ENCODE measurements around the gene TLE2.
"Not testable (repeated sequence)": the region's sequence is repeated elsewhere in the genome, so short reads cannot be mapped to it uniquely, and the experiment has no call there.

TLE2 gene

DNA sequence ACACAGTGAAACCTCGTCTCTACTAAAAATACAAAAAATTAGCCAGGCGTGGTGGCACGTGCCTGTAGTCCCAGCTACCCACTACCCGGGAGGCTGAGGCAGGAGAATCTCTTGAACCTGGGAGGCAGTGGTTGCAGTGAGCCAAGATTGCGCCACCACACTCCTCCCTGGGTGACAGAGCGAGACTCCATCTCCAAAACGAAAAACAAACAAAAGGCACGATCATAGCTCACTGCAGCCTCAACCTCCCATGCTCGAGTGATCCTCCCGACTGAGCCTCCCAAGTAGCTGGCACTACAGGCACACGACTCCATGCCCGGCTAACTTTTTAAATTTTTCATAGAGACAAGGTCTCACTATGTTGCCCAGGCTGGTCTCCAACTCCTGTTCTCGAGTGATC is 17.0 kb downstream of the TLE2 start:
- not testable (repeated sequence) for DNase-seq

DNA sequence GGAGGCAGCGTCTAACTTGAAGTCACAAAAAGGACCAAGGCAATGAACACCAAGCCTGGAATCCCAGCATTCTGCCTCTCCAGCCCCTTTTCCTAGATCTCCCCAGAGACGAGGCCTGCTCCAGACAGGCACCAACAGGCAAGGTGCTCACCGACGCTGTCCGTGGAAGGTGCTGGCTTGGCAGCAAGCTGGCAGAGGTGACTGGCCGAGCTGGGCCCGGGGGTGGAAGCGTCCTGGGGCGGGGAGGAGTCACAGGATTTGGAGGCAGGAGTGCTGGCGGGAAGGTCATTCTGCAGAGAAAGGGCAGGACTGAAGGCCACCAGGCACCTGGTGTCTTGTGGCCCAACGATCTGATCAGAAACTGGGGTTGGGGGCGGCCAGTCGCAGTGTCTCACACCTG is 18.2 kb downstream of the TLE2 start:
- no peak for DNase-seq

DNA sequence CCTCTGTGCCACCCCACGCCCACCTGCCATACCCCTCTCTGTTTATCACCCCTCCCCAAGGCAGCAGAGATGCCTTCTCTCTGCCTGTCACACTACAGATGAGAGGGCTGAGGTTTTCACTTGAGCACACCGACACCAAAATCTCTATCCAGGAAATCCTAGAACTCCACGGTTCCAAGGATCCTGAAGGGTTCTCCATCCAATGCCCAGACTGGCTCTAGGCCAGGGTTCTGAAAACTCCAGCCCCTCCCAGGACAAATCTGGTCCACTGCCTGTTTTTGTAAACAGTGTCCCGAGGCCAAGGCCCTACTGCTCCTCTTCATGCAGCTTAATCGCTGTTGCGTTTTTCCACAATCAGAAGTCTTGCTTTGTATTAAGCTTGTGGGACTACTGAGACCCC is 20.1 kb downstream of the TLE2 start:
- DNase-seq, result no peak

DNA sequence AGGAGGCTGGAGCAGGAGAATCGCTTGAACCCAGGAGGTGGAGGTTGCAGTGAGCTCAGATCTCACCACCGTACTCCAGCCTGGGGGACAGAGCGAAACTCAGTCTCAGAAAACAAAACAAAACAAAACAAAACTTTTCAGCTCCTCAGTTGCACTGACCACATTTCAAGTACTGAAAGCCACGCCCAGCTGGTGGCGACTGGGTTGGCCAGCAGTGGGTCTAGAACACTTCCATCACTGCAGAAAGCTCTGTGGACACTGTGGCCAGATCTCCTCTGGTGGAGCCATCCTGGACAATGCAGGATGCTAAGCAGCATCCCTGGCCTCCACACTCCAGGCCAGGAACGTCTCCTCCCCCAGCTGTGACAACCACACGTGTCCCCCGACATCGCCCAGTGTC is 21.1 kb downstream of the TLE2 start:
- no peak for DNase-seq

DNA sequence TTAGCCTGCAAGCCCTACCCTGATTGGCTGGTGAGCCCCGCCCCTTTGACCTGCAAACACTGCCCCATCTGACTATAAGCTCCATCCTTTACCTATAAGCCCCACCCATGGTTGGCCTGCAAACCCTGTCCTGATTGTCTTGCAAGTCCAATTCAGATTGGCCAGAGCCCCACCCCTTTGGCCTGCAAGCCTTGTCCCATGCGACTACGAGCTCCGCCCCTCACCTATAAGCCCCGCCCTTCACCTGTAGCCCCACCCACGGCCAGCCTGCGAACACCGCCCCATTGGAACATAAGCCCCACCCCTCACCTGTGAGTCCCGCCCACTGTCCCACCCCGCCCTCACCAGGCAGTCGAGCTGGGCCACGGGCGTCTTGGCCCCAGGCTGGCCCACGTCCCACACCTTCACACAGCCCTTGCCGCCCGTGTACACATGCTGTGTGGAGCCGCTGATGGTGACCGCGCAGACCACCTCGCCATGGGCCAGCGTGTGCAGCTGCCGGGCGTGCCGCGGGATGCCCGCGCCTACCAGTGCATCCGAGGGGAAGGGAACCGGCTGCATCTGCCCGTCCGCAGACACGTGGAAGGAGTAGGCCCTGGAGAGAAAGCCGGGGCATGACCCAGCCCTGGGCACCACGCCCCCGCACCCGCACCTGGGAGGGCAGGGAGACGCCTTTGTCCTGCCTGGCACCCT is 22.9 kb downstream of the TLE2 start:
- DNase-seq, result peak; percentile 22

DNA sequence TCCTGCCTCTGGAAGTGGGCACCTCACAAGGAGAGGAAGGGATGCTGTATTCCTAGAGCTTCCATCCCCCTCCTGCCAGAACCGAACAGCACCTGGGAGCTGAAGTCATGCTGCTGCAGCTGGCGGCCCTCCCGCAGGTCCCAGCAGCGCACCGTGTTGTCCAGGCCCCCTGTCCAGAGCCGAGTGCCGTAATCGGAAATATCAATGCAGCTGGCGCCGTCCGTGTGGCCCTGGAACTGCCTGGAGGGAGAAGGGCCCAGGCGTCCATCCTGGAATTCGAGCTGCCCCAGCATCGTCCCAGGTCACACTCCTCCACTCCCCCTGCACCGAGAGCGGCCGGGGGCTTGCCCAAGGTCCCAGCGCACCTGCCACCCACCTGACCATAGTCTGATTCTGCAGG is 23.7 kb downstream of the TLE2 start:
- DNase-seq, result no peak

DNA sequence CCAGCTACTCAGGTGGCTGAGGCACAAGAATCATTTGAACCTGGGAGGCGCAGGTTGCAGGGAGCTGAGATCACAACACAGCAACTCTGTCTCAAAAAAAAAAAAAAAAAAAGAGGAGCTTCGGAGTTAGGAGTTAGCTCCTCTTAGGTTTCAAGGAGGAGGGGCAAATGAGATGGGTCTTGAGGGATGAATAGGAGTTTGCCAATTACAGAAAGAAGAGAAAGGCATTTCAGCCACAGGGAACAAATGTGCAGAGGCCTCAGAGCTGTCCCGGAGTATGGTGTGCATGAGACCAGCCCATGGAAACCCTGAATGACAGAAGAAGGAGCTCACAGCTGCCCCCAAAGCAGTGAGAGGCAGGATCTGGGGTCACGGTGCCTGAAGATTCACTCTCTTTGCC is 24.6 kb downstream of the TLE2 start:
- no peak for DNase-seq

DNA sequence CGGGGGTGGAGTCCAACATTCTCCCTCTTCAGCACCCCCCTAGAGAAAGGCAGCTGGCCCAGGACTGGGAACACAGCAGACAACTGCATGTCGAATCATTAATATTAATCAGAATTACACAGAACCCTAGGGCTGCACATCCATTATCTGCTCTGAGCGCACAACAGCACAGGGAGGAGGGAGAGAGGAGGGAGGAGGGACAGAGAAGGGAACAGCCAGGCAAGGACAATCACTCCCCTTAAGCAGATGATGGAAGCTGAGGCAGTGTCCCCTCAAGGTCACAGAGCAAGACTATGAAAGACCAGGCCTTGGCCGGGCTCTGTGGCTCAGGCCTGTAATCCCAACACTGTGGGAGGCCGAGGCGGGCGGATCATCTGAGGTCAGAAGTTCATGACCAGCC is 26.0 kb downstream of the TLE2 start:
- no peak for DNase-seq

DNA sequence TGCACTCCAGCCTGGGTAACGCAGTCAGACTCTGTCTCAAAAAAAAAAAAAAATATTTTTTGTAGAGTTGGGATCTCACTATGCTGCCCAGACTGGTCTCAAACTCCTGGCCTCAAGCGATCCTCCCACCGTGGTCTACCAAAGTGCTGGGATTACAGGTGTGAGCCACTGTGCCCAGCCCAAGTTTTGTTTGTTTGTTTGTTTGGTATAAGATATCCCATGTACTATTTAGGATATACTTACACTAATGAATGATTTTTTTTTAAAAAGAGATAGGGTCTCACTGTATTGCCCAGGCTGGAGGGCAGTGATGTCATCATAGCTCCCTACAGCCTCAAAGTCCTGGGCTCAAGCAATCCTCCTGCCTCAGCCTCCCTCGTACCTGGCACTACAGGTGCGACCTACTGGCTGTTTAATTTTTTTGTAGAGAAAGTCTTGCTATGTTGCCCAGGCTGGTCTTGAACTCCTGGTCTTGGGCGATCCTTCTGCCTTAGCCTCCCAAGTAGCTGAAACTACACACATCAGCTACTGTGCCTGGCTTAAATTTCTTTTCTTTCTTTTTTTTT is 27.8 kb downstream of the TLE2 start:
- no peak for DNase-seq

DNA sequence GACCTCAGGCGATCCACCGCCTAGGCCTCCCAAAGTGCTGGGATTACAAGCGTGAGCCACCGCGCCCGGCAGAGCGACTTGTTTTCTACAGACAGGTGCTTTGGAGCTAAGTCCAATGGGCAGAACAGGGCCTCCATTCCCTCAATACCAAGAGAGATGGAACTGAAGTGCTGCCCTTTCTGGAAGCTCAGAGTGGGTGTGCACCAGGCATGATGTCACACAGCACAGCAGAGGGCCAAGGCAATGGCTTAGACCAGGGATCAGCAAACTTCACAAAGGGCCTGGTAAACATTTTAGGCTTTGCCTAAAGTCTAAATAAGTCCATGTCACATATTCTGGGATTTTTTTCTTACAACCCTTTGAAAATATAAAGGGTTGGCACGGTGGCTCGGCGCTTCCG is 30.4 kb downstream of the TLE2 start:
- DNase-seq, result no peak

DNA sequence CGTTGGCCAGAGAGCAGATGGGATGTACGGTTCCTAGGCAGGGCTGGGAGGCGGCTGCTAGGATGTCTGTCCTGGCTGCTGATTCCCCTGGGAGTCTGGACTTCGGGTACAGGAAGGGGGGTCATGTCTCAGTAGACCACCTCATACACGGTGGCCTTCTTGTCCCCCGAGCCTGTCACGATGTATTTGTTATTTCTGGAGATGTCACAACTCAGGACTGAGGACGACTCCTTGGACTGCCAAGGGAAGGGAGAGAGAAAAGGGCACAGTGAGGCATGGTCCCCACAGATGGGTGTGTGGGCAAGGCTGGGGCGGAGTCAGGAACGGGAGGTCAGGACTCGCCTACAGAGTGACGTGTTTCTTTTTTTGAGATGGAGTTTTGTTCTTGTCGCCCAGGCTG is 31.4 kb downstream of the TLE2 start:
- no peak for DNase-seq

DNA sequence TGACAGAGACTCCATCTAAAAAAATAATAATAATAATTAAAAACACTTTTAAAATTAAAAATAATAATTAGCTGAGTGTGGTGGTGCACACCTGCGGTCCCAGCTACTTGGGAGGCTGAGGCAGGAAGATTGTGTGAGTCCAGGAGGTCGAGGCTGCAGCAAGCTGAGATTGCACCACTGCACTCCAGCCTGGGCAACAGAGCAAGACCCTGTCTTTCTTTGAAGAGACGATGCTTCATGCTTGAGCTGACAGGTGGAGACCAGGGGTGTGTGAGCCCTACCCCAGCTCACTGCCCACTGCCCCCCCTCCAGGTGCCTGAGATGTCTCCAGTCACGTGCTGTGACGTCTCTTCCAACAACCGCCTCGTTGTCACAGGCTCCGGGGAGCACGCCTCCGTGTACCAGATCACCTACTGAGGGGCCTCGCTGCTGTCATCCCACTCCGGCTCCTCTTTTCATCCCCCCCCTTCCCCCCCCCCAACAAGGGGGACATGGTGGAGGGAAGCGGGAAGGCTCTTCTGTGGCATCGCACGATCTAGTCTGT is 34.4 kb downstream of the TLE2 start:
- DNase-seq, result no peak

DNA sequence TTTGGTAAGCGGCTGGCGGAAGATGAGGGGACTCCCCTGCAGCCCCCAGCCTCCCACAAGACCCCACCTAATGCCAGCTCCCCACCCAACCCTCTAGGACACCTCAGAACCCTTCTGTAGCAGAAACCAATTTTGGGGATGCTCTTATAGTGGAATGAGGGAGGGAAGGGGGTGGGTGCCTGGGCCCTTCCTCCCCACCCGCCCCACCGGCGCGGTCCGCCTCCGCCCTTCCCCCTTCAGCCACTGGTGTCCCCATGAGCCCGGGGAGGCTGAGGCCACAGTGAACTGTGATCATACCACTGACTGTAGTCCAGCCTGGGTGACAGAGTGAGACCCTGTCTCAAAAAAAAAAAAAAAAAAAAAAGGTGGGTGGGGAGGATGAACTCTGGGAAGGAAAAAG is 35.5 kb downstream of the TLE2 start:
- no peak for DNase-seq

DNA sequence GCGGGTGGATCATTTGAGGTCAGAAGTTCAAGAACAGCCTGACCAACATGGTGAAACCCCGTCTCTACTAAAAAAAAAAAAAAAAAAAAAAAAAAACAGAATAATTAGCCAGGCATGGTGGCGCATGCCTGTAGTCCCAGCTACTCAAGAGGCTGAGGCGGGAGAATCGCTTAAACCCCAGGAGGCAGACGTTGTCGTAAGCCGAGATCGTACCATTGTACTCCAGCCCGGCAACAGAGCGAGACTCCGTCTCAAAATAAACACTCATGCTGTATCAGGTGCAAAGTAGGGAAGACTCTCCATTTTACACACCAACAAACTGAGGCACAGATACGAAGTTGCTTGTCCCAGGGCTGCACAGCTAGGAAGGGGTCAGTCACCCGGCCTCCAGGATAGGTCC is 36.1 kb downstream of the TLE2 start:
- DNase-seq, result no peak

DNA sequence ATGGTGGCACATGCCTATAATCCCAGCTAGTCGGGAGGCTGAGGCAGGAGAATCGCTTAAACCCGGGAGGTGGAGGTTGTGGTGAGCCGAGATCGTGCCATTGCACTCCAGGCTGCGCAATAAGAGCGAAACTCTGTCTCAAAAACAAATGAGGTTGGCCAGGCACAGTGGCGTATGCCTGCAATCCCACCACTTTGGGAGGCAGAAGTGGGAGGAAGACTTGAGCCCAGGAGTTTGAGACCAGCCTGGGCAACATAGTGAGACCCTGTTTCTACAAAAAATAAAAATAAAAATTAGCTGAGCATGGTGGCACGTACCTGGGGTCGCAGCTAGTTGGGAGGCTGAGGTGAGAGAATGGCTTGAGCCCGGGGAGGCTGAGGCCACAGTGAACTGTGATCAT is 36.7 kb downstream of the TLE2 start:
- DNase-seq, result not testable (repeated sequence)

DNA sequence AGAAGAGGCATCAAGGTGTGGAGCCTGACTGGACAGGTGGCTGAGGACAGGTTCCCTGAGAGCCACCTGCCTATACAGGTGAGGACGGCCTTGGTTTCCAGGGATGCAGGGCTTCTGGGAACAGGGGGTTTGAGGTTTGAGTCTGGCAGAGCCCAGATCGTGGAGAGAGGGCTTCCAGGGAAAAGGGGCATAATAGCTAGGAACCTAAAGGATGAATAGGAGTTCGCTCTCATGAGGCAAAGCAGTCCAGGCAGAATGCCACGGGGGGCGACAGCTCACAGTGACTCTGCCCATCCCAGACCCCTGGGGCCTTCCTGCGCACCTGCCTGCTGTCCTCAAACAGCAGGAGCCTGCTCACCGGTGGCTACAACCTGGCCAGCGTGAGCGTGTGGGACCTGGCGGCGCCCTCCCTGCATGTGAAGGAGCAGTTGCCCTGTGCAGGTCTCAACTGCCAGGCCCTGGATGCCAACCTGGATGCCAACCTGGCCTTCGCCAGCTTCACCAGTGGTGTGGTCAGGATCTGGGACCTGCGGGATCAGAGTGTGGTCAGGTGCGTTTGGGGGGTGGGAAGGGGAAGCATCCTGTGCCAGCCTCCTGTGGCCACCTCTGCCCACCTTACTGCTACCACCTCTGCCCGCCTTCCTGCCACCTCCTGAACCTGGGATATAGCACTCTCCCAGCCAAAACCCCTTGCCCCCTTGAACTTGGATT is 39.7 kb downstream of the TLE2 start:
- DNase-seq, result no peak

DNA sequence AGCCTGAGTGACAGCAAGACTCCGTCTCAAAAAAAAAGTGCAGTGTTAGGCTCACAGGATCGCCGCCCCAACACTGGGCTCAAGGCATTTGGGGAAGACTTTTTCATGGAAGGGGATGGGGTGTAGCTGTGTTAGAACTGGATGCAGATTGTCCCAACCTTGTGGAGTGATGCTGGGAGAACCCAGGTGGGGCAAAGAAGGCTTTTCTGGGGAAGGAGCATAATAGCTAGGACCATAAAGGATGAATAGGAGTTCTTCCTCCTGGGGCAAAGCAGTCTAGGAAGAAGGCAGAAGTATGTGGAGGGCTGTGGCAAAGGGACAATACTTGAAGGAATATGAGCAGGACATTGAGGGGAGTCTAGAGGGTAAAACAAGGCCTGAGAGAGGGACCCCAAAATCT is 40.5 kb downstream of the TLE2 start:
- DNase-seq, result no peak

DNA sequence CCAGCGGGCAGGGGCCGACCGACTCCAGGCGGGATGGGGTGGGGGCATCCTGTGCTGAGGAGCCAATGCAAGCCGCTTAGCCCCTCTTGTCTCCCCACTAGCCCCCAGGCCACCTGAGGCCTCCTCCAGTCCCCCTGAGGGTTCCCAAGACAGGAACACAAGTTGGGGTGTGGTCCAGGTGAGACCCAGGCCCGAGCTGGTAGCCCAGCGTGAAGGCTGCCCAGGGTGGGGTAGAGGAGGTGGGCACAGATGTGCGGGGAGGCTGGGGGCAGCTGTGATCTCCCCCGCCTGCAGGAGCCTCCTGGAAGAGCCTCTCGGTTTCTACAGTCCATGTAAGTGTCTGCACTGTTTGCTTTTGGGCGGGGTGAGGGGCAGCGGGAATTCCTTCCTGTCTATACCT is 41.3 kb downstream of the TLE2 start:
- no peak for DNase-seq

DNA sequence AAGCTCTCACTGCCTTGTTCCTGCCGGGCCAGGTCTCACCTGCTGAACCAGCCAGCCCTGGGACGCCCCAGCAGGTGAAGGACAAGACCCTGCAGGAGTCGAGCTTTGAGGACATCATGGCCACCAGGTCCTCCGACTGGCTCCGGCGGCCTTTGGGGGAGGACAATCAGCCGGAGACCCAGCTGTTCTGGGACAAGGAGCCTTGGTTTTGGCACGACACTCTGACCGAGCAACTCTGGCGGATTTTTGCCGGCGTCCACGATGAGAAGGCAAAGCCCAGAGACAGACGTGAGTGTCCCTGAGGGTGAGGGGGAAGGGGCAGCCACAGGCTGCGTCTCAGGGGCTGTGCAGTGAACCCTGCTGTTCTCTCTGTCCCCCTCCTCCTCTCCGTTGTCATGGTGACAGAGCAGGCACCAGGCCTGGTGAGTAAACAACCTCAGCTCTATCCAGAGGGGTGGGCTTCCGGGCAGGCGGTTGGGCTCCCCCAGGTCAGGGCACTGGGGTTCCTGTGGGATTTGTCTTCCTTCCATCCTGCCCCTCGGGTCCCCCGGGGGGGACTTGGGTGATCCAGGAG is 42.0 kb downstream of the TLE2 start:
- DNase-seq, result no peak

DNA sequence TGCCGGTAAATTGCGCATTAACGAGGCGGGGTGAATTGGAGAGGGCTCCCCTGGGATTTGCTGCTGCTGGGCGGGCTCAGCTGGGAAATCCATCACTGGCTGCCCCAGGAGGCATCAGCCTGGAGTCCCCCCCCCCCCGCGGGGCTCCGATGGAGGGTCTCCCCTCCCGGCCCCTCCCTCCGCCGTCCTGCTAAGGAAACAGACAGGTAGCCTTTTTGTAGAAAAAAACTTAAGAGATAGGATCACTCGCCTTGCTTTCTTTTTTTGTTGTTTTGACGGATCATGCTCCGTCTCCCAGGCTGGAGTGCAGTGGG is 44.9 kb downstream of the TLE2 start:
- DNase-seq, result no peak

DNA sequence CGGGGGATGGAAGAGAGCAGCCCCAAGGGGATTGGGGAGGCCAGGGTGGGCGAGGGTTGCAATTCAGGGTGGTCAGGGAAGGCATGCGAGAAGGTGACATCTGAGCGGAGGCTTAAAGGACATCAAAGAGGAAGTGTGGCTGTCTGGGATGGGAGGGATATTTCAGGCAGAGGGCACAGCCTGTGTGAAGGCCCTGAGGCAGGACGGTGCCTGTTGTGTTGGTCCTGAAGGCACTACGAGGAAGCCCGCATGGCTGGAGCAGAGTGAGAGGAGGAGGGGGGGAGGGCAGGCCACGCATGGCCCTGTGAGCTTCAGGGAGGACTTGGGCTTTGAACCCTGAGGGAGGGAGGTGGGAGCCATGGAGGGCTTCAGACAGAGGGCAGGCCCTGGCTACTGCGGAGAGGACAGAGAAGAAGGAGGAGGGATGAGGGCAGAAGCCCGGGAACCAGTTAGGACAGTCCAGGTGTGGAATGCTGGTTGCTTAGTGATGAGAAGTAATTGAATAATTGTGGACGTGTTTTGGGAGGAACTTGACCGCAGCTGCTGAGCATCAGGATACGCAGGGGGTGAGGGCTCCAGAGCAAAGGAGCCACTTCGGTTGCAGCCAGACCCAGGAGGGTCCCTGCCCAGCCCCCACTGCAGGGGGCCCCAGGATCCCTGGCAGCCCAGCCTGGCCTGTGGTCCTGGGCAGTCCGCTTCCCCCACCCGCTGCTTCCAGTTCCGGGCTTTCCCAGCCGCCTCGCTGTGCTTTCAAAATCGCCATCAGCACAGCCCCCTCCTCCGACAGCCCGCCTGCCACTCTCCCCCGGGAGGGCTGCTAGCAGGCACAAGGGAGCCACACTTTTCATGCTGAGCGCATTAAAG is 45.5 kb downstream of the TLE2 start:
- DNase-seq, result no peak

DNA sequence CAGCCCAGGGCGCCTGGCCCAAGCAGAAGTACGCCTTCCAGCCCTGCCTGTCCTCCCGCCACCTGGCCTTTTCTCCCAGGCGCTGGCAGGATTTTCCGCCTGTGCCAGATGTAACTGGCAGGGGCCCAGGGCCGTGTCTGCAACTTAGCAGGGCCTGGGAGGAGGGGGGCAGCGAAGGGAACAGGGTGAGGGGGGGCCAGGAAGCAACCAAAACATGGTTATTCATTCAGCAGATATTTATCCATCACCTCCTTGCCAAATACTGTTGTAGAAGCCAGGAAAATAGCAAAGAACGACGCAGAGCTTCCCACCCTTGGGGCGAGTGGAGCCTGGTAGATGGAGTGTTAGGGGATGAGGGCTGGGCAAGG is 46.1 kb downstream of the TLE2 start:
- DNase-seq, result no peak

DNA sequence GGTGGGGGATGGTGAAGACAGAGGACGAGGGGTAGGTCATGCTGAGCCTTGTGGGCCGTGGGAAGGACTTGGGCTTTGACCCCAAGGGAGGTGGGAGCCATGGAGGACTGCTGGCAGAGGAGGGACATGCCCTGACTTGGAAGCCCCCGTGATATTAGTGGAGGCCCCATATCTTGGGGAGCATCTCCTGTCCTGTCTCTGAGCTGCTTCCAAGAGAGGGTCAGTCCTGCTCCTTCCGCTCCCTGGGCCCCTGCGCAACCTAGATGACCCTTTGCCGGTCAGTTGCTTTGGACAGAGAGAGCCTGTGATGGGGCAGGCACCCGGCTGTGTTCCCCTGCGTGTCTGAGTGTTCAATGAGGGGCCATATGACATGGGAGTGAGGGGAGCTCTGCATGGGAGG is 46.5 kb downstream of the TLE2 start:
- no peak for DNase-seq

Measured in activated naive CD4-positive, alpha-beta T cell treated with anti-CD3 and anti-CD28 coated beads, Interleukin-2, amount 50 U/mL, for 16 hours (primary cell).